ENCODE measurements around the gene MYLK. TPM values are rescaled to one million over a fixed set of nuclear protein-coding genes. Genes with fewer than 3 reads are reported as not detected.

Gene MYLK
- total RNA-seq, 4 donors from 2014 or later: 24.6 to 47.0 (median 39.2) TPM

GRCh38 chr3:123920383-123920782, 36.3 kb upstream of the MYLK start:
- H3K27me3 ChIP-seq: no peaks in the 10 kb centered on the region
- H3K4me3 ChIP-seq: no peak overlapping the region
- H3K4me1 ChIP-seq: no peaks in the 10 kb centered on the region
- no peak overlapping the region for H3K27ac ChIP-seq
- DNase-seq (ENCODE audit: low spot score in 2 of 2): no peak
- H3K36me3 ChIP-seq: peaks cover 37% of the 10 kb centered on the region
- WGBS: 95% methylated on average over 1 of the region's 1 CpG
- no peak for TF ChIP-seq POLR2A (IDR thresholded peaks at IDR 0.05)
- H3K9me3 ChIP-seq: peaks cover 8% of the 10 kb centered on the region

GRCh38 chr3:123919353-123919752, 35.2 kb upstream of the MYLK start:
- H3K27me3 ChIP-seq: no peaks in the 10 kb centered on the region
- H3K9me3 ChIP-seq: peaks cover 8% of the 10 kb centered on the region
- H3K27ac ChIP-seq: no peak overlapping the region
- no peak for TF ChIP-seq POLR2AphosphoS5 (IDR thresholded peaks at IDR 0.05)
- no peak for TF ChIP-seq CTCF (IDR thresholded peaks at IDR 0.05)
- no peak for TF ChIP-seq EP300 (IDR thresholded peaks at IDR 0.05)
- TF ChIP-seq POLR2A (IDR thresholded peaks at IDR 0.05): no peak
- no peaks in the 10 kb centered on the region for H3K4me1 ChIP-seq
- WGBS: 100% methylated on average over 1 of the region's 3 CpGs
- H3K4me3 ChIP-seq: no peak overlapping the region
- DNase-seq (ENCODE audit: low spot score in 2 of 2): no peak
- peaks cover 37% of the 10 kb centered on the region for H3K36me3 ChIP-seq

GRCh38 chr3:123914829-123915228, 30.7 kb upstream of the MYLK start:
- WGBS: 71% methylated on average over 5 of the region's 5 CpGs
- Histone ChIP-seq H3K9me3 (no peaks in the 10 kb centered on the region), H3K27ac (no peak overlapping the region), H3K27me3 (no peaks in the 10 kb centered on the region), H3K4me1 (no peaks in the 10 kb centered on the region), H3K4me3 (no peak overlapping the region), H3K36me3 (peaks cover 17% of the 10 kb centered on the region)
- TF ChIP-seq CTCF (IDR thresholded peaks at IDR 0.05) (no peak), POLR2A (IDR thresholded peaks at IDR 0.05) (no peak), EP300 (IDR thresholded peaks at IDR 0.05) (no peak)
- DNase-seq (ENCODE audit: low spot score in 2 of 2): no peak

- TF ChIP-seq CTCF (IDR thresholded peaks at IDR 0.05) (no peak), EP300 (IDR thresholded peaks at IDR 0.05) (no peak), POLR2A (IDR thresholded peaks at IDR 0.05) (no peak), POLR2AphosphoS5 (IDR thresholded peaks at IDR 0.05) (no peak)
- 95% methylated on average over 2 of the region's 2 CpGs for WGBS
- no peaks in the 10 kb centered on the region for H3K9me3 ChIP-seq
- H3K36me3 ChIP-seq: no peaks in the 10 kb centered on the region
- no peak overlapping the region for H3K4me3 ChIP-seq
- no peak overlapping the region for H3K27ac ChIP-seq
- DNase-seq (ENCODE audit: low spot score in 2 of 2): no peak
- H3K27me3 ChIP-seq: no peaks in the 10 kb centered on the region
- H3K4me1 ChIP-seq: no peaks in the 10 kb centered on the region
Measured at GRCh38 chr3:123909785-123910184, 25.7 kb upstream of the MYLK start.

- H3K4me3 ChIP-seq: no peak overlapping the region
- 75% methylated on average over 2 of the region's 2 CpGs for WGBS
- H3K27ac ChIP-seq: no peak overlapping the region
- no peak for DNase-seq (ENCODE audit: low spot score in 2 of 2)
- H3K36me3 ChIP-seq: no peaks in the 10 kb centered on the region
- H3K27me3 ChIP-seq: no peaks in the 10 kb centered on the region
- no peaks in the 10 kb centered on the region for H3K9me3 ChIP-seq
- H3K4me1 ChIP-seq: no peaks in the 10 kb centered on the region
- TF ChIP-seq POLR2AphosphoS5 (IDR thresholded peaks at IDR 0.05) (no peak), POLR2A (IDR thresholded peaks at IDR 0.05) (no peak), CTCF (IDR thresholded peaks at IDR 0.05) (no peak), EP300 (IDR thresholded peaks at IDR 0.05) (no peak)
Measured at GRCh38 chr3:123907720-123908119, 23.6 kb upstream of the MYLK start.

- H3K4me1 ChIP-seq: no peaks in the 10 kb centered on the region
- 80% methylated on average over 5 of the region's 5 CpGs for WGBS
- H3K9me3 ChIP-seq: no peaks in the 10 kb centered on the region
- H3K27ac ChIP-seq: no peak overlapping the region
- no peaks in the 10 kb centered on the region for H3K27me3 ChIP-seq
- no peak overlapping the region for H3K4me3 ChIP-seq
- H3K36me3 ChIP-seq: no peaks in the 10 kb centered on the region
- no peak for DNase-seq (ENCODE audit: low spot score in 2 of 2)
- TF ChIP-seq EP300 (IDR thresholded peaks at IDR 0.05) (no peak), POLR2AphosphoS5 (IDR thresholded peaks at IDR 0.05) (no peak), CTCF (IDR thresholded peaks at IDR 0.05) (no peak), POLR2A (IDR thresholded peaks at IDR 0.05) (no peak)
Measured at GRCh38 chr3:123899300-123899865, 15.3 kb upstream of the MYLK start.

Measured in suprapubic skin (tissue), 4 donors.